Activated CD8-positive, alpha-beta memory T cell treated with anti-CD3 and anti-CD28 coated beads, Interleukin-2, amount 50 U/mL, for 4 hours (primary cell): ENCODE results near the gene PCDHB2.
"Not testable (repeated sequence)": the region's sequence is repeated elsewhere in the genome, so short reads cannot be mapped to it uniquely, and the experiment has no call there.

Experiments
- DNase-seq: peaks from one replicate; pipeline ENCODE4 v3.0.0-alpha.2; 2020

Gene PCDHB2

GRCh38 chr5:141137346-141137745, 42.9 kb downstream of the PCDHB2 start:
- not testable (repeated sequence) for DNase-seq
